IMR-90 (cell line): Measurements from ENCODE around the gene FASTKD1.

Experiments
- BHLHE40 ChIP-seq: fragments of 150-350 bp; IDR thresholded peaks from 2 replicates; pipeline ENCODE4 v1.6.1; 2016; ENCODE audit warnings: mild to moderate bottlenecking, low read depth, low read length
- CHD1 ChIP-seq: IDR thresholded peaks from 2 replicates; pipeline ENCODE4 v1.6.1; 2012; ENCODE audit warnings: low read depth, low read length, improper control_type of control experiment
- MAFK ChIP-seq: IDR thresholded peaks from 2 replicates; pipeline ENCODE4 v1.6.1; 2012; ENCODE audit warnings: low read depth, low read length, improper control_type of control experiment
- MAZ ChIP-seq: IDR thresholded peaks from 2 replicates; pipeline ENCODE4 v1.6.1; 2012; ENCODE audit warnings: low read depth, mild to moderate bottlenecking, low read length, improper control_type of control experiment, moderate library complexity, borderline replicate concordance
- NFE2L2 ChIP-seq: fragments of 150-350 bp; IDR thresholded peaks from 2 replicates; pipeline ENCODE4 v1.6.1; 2016; ENCODE audit warnings: low read depth, mild to moderate bottlenecking, low read length
- POLR2A ChIP-seq: IDR thresholded peaks from 2 replicates; pipeline ENCODE4 v1.6.1; 2012; ENCODE audit warnings: mild to moderate bottlenecking, low read depth, low read length
- RAD21 ChIP-seq: IDR thresholded peaks from 2 replicates; pipeline ENCODE4 v1.6.1; 2012; ENCODE audit warnings: low read length, improper control_type of control experiment
- RCOR1 ChIP-seq: IDR thresholded peaks from 2 replicates; pipeline ENCODE4 v1.6.1; 2012; ENCODE audit warnings: mild to moderate bottlenecking, low read length, improper control_type of control experiment; ENCODE audit not compliant: insufficient replicate concordance
- RFX5 ChIP-seq: IDR thresholded peaks from 2 replicates; pipeline ENCODE4 v1.8.0; 2012; ENCODE audit warnings: low read depth, mild to moderate bottlenecking, low read length, moderate library complexity
- SMC3 ChIP-seq: fragments of 150-350 bp; IDR thresholded peaks from 2 replicates; pipeline ENCODE4 v1.6.1; 2016; ENCODE audit warnings: low read depth, mild to moderate bottlenecking, antibody characterized with exemption, low read length, moderate library complexity
- TF ChIP-seq, protein P1 (sequence below): conservative IDR thresholded peaks from 2 replicates; pipeline ENCODE4 v1.5.1; 2012; ENCODE audit warnings: mild to moderate bottlenecking, low read depth, low read length, improper control_type of control experiment
- TF ChIP-seq, protein P2 (sequence below): fragments of 150-350 bp; IDR thresholded peaks from 2 replicates; pipeline ENCODE4 v1.6.1; 2017; ENCODE audit warnings: mild to moderate bottlenecking, antibody characterized with exemption, low read length, low read depth
- TF ChIP-seq, protein P3 (sequence below): fragments of 150-350 bp; IDR thresholded peaks from 2 replicates; pipeline ENCODE4 v1.6.1; 2016; ENCODE audit warnings: low read depth, mild to moderate bottlenecking, low read length, moderate library complexity, borderline replicate concordance

DNA sequence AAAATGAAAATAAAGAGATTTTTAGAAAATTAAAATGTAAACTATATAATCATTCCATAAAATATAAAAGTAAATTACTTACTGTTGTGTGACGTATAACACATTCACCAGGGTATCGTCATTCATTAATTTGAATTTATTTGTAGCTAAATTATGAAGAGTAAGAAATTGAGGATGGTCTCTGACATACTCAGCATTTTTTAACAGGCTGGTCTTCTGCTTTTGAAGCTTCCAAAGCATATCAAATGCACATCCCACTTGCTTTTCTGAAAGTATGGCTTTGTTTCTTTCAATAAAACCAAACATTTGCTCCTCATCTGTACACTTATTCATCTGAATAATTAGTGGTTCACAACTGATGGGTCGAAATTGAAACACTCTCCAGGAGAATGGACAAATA is 2.1 kb downstream of the FASTKD1 start:
- TF ChIP-seq, protein P1, sequence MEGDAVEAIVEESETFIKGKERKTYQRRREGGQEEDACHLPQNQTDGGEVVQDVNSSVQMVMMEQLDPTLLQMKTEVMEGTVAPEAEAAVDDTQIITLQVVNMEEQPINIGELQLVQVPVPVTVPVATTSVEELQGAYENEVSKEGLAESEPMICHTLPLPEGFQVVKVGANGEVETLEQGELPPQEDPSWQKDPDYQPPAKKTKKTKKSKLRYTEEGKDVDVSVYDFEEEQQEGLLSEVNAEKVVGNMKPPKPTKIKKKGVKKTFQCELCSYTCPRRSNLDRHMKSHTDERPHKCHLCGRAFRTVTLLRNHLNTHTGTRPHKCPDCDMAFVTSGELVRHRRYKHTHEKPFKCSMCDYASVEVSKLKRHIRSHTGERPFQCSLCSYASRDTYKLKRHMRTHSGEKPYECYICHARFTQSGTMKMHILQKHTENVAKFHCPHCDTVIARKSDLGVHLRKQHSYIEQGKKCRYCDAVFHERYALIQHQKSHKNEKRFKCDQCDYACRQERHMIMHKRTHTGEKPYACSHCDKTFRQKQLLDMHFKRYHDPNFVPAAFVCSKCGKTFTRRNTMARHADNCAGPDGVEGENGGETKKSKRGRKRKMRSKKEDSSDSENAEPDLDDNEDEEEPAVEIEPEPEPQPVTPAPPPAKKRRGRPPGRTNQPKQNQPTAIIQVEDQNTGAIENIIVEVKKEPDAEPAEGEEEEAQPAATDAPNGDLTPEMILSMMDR = no peak
- TF ChIP-seq MAFK (no peak), POLR2A (no peak), RFX5 (no peak), SMC3 (no peak), BHLHE40 (no peak), CHD1 (no peak), MAZ (no peak), RAD21 (no peak), NFE2L2 (no peak), RCOR1 (no peak)
- TF ChIP-seq, protein P2, sequence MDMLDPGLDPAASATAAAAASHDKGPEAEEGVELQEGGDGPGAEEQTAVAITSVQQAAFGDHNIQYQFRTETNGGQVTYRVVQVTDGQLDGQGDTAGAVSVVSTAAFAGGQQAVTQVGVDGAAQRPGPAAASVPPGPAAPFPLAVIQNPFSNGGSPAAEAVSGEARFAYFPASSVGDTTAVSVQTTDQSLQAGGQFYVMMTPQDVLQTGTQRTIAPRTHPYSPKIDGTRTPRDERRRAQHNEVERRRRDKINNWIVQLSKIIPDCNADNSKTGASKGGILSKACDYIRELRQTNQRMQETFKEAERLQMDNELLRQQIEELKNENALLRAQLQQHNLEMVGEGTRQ = no peak
- TF ChIP-seq, protein P3, sequence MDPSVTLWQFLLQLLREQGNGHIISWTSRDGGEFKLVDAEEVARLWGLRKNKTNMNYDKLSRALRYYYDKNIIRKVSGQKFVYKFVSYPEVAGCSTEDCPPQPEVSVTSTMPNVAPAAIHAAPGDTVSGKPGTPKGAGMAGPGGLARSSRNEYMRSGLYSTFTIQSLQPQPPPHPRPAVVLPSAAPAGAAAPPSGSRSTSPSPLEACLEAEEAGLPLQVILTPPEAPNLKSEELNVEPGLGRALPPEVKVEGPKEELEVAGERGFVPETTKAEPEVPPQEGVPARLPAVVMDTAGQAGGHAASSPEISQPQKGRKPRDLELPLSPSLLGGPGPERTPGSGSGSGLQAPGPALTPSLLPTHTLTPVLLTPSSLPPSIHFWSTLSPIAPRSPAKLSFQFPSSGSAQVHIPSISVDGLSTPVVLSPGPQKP = no peak
